ENCODE results near the gene ALDH1A3.

The ALDH1A3 gene

GRCh38 chr15:100926971-100927756, 47.5 kb downstream of the ALDH1A3 start:
- DNase-seq, result no peak

GRCh38 chr15:100928632-100929280, 49.1 kb downstream of the ALDH1A3 start:
- no peak for DNase-seq

GRCh38 chr15:100929641-100930042, 50.0 kb downstream of the ALDH1A3 start:
- no peak for DNase-seq

- no peak for DNase-seq
Observed at GRCh38 chr15:100930306-100930848, 50.7 kb downstream of the ALDH1A3 start.

- no peak for DNase-seq
Observed at GRCh38 chr15:100931143-100931890, 51.7 kb downstream of the ALDH1A3 start.

- DNase-seq, result no peak
Observed at GRCh38 chr15:100932676-100933348, 53.2 kb downstream of the ALDH1A3 start.

GRCh38 chr15:100934166-100934565, 54.5 kb downstream of the ALDH1A3 start:
- DNase-seq, result no peak

GRCh38 chr15:100934726-100935125, 55.1 kb downstream of the ALDH1A3 start:
- no peak for DNase-seq

GRCh38 chr15:100937171-100937570, 57.5 kb downstream of the ALDH1A3 start:
- no peak for DNase-seq

GRCh38 chr15:100939791-100940190, 60.2 kb downstream of the ALDH1A3 start:
- DNase-seq, result no peak

GRCh38 chr15:100940767-100941379, 61.2 kb downstream of the ALDH1A3 start:
- no peak for DNase-seq

- DNase-seq, result no peak
Observed at GRCh38 chr15:100941536-100941935, 61.9 kb downstream of the ALDH1A3 start.

GRCh38 chr15:100942656-100943425, 63.2 kb downstream of the ALDH1A3 start:
- no peak for DNase-seq

- DNase-seq, result no peak
Observed at GRCh38 chr15:100944244-100944895, 64.7 kb downstream of the ALDH1A3 start.

GRCh38 chr15:100944986-100945385, 65.4 kb downstream of the ALDH1A3 start:
- DNase-seq, result no peak

- no peak for DNase-seq
Observed at GRCh38 chr15:100947760-100948429, 68.3 kb downstream of the ALDH1A3 start.

- DNase-seq, result no peak
Observed at GRCh38 chr15:100948430-100948762, 68.8 kb downstream of the ALDH1A3 start.

- no peak for DNase-seq
Observed at GRCh38 chr15:100949691-100950090, 70.1 kb downstream of the ALDH1A3 start.

- no peak for DNase-seq
Observed at GRCh38 chr15:100951965-100952364, 72.3 kb downstream of the ALDH1A3 start.

GRCh38 chr15:100952566-100952965, 72.9 kb downstream of the ALDH1A3 start:
- no peak for DNase-seq
